Activated T-helper 1 cell treated with anti-CD3 and anti-CD28 coated beads, Interleukin-12 subunit alpha, Interleukin-12 subunit beta, Interleukin-2, Interleukin-4 antibody, amounts not matched to agents 30 ng/mL and 10 ng/mL and 1 ng/mL, durations not matched to agents 14 hours and 24 hours and 36 hours (primary cell): Measurements from ENCODE around the gene HMGCL. TPM values are rescaled to one million over a fixed set of nuclear protein-coding genes. Genes with fewer than 3 reads are reported as not detected.
"Not testable (repeated sequence)": the region's sequence is repeated elsewhere in the genome, so short reads cannot be mapped to it uniquely, and the experiment has no call there.

Source experiments
- DNase-seq: peaks from one replicate; pipeline ENCODE4 v3.0.0; 2021; ENCODE audit warnings: low spot score
- H3K27ac Mint-ChIP-seq: one replicate; pipeline ENCODE4 v1.8.0; 2021; ENCODE audit warnings: mild to moderate bottlenecking, mixed read lengths
- H3K27me3 Mint-ChIP-seq: one replicate; pipeline ENCODE4 v1.8.0; 2022; ENCODE audit warnings: mild to moderate bottlenecking, moderate library complexity, mixed read lengths; ENCODE audit not compliant: insufficient read depth
- H3K36me3 Mint-ChIP-seq: one replicate; pipeline ENCODE4 v1.8.0; 2021; ENCODE audit warnings: low read depth, mixed read lengths
- H3K4me1 Mint-ChIP-seq: one replicate; pipeline ENCODE4 v1.8.0; 2021; ENCODE audit warnings: low read depth, mixed read lengths
- H3K4me3 Mint-ChIP-seq: one replicate; pipeline ENCODE4 v1.8.0; 2021; ENCODE audit warnings: mild to moderate bottlenecking, moderate library complexity, mixed read lengths
- H3K9me3 Mint-ChIP-seq: one replicate; pipeline ENCODE4 v1.8.0; 2021; ENCODE audit warnings: mixed read lengths
- intact Hi-C: fragments of 100-400 bp; cut with micrococcal nuclease; formaldehyde crosslinking; loops from one replicate; pipeline ENCODE4 v1.15.1; 2024
- total RNA-seq: library from RNA; stranded (reverse); gene quantifications from 2 replicates; pipeline ENCODE4 v1.2.3, GENCODE V29; 2022

Gene HMGCL
- total RNA-seq, 1 donor from 2014 or later, result 19.9 TPM

DNA sequence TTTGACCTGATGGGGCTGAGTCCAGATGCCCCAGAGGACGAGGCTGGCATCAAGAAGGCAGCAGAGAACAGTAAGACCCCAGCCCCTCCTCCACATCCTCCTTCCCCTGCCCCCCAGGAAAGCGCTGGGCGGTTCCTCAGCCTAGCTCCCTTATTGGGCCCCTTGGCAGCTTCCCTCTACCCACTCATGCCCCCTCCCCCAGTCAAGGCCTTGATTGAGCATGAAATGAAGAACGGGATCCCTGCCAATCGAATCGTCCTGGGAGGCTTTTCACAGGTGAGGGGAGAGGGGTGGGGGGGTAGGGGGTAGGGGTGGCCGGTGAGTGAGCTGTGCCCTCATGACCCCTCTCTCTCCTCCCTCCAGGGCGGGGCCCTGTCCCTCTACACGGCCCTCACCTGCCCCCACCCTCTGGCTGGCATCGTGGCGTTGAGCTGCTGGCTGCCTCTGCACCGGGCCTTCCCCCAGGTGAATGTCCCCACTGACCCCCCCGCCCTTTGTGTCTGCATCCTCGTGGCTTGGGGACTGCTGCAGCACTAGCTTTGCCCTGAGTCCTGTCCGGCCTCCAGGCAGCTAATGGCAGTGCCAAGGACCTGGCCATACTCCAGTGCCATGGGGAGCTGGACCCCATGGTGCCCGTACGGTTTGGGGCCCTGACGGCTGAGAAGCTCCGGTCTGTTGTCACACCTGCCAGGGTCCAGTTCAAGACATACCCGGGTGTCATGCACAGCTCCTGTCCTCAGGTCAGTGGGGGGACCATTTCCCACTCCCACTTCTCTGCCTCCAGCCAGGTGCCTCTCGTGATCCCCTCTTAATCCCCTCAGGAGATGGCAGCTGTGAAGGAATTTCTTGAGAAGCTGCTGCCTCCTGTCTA lies 31.1 kb downstream of the HMGCL start:
- Mint-ChIP-seq H3K27me3 (no peaks in the 10 kb centered on the region), H3K27ac (no peak overlapping the region)
- intact Hi-C loops, result no loop called here

DNA sequence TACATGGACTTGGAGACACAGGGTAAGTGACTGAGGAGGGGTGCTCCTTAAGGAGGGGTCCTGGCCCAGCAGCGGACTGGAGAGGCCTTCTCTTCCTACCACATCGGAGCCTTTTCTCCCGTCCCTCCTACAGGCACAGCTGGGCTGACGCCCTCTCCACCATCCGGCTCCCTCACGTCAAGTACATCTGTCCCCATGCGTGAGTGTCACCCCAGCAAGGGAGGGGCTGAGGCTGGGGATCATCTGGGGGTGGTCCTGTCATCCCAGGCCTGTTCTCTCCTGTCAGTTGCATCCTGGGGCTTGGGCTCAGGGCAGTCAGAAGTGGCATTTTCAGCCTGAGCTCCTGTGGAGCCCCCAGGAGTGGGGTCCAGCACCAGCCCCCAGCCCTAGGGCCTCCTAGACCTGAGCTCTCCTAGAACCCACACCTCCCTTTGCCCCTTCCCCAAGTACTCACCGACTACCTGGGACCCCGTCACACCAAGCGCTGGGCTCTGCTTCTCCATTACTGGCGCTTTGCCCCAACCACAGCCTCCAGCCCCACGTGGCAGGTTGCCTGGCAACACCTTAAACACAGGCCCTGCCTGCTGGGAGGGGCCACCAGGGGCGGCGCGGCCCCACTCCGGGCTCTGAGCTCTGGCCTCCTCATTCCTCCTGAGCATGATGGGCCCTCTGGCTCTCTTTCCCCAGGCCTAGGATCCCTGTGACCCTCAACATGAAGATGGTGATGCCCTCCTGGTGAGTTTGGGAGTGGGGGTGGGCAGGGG lies 32.0 kb downstream of the HMGCL start:
- peaks cover 19% of the 10 kb centered on the region for H3K36me3 Mint-ChIP-seq
- peak overlapping the region; percentile 18 for H3K27ac Mint-ChIP-seq
- no peak for DNase-seq
- no peaks in the 10 kb centered on the region for H3K27me3 Mint-ChIP-seq
- intact Hi-C loops, result no loop called here
- peaks cover 16% of the 10 kb centered on the region for H3K4me1 Mint-ChIP-seq
- no peaks in the 10 kb centered on the region for H3K9me3 Mint-ChIP-seq
- H3K4me3 Mint-ChIP-seq, result peak overlapping the region; percentile 45

More for the DNA sequence above, 31.1 kb downstream of the HMGCL start:
- Mint-ChIP-seq H3K36me3 (peaks cover 19% of the 10 kb centered on the region), H3K4me3 (peak overlapping the region; percentile 11), H3K4me1 (peaks cover 16% of the 10 kb centered on the region), H3K9me3 (no peaks in the 10 kb centered on the region)
- DNase-seq, result no peak

DNA sequence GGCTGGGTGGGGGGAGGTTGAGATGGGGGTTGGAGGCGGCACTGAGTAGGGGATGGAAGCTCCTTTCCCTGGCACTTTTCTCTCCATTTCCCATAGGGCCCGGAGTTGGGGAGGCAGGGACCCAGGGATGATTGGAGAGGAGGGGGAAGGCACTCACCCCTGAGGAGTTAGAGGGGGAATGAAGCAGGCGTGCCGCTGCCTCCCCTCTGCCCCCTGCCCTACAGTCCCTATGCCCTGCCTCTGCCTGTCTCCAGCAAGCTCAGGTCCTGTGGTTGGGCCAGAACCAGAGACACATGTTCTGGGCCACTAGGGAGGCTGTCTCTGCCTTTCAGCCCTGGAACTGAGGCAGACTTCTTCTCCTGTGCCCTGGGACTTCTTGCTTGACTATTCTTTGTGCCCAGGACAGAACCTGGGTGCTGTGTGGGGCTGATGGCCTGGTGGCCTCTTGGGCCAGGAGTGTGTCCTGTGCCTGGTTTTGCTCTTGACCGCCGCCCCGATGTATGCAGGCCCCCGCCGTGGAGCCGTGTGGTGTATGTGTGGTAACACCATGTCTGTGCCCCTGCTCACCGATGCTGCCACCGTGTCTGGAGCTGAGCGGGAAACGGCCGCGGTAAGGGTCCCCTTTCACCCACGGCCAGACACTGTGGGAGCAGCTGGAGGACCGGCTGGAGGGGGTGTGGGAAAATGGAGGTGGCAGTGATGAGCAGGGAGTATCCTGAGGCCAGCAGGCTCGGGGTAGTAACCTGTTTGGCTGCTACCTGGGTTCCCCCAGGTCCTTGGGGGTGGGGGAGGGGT lies 32.9 kb downstream of the HMGCL start:
- H3K27me3 Mint-ChIP-seq, result no peaks in the 10 kb centered on the region
- DNase-seq, result no peak
- H3K4me3 Mint-ChIP-seq, result peak overlapping the region; percentile 100
- H3K36me3 Mint-ChIP-seq, result peaks cover 28% of the 10 kb centered on the region
- intact Hi-C loops, result no loop called here
- no peaks in the 10 kb centered on the region for H3K9me3 Mint-ChIP-seq
- H3K27ac Mint-ChIP-seq, result peak overlapping the region; percentile 94
- peaks cover 16% of the 10 kb centered on the region for H3K4me1 Mint-ChIP-seq

DNA sequence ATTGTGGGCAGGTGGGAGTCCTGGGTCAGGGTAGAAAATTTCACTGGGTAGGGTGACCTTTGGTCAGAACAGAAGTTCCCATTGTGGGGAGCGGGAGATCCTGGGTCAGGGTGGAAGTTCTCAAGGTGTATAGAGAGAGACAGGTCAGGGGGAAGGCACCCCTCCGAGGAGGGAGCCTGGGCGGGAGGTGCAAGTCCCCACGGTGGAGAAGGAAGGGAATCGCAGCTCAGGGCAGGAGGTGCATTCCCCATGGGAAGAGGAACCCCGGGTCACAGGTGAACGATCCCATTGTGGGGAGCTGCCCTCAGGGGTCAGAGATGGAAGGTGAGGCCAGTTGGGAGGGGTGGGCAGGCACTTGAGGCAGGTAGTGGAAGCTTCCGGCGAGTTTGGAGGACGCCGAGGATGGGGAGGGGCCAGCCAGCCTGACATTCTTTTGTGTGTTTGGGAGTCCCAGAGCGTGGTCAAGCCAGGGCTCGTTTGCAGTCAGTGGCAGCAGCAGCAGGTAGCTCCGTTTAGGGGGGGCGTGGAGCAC lies 33.6 kb downstream of the HMGCL start:
- H3K4me1 Mint-ChIP-seq, result peaks cover 16% of the 10 kb centered on the region
- DNase-seq, result no peak
- peak overlapping the region; percentile 100 for H3K4me3 Mint-ChIP-seq
- intact Hi-C loops, result loop anchor here (1.0 to 2.0 kb wide), 3 partner anchors 9 to 19 kb away; partner anchors contain the start of genes GALE and PITHD1
- no peaks in the 10 kb centered on the region for H3K27me3 Mint-ChIP-seq
- H3K27ac Mint-ChIP-seq, result peak overlapping the region; percentile 94
- H3K9me3 Mint-ChIP-seq, result no peaks in the 10 kb centered on the region
- peaks cover 31% of the 10 kb centered on the region for H3K36me3 Mint-ChIP-seq

DNA sequence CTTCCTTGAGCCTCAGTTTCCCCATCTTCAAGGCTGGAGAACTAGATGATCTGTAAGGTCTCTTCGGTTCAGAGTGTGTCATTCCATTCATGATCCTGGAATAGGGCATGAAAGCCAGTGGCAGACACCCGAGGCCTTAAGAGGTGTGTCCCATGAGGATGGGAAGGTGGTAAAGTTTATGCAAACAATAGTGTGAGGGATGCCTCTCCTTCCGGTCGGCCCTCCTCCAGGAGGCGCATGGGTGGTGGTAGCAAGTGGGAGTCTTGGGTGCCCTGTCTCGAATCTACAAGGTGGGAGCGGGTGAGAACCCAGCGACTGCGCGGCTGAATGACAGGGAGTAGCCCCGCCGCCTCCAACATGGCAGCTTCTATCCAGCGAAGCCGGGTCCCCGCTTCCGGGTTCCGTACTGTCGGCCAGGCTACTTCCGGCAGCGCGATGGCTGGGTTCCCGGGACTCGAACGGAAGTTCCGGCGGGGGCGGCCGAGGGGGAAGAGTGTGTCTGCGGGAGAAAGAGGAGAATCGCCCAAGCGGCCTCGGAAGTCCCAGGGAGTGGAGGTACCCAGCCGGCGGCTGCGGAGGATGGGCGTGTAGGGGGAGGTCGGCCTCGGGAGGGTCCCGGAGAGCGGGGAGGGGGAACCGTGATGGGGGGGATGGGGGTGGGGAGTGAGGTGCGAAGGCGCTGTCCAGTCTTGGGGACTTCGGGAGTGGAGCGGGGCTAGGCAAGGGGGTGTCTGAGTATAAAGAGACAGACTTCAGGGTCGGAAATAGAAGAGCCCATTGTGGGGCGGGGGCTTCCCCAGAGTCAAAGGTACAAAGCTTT lies 34.3 kb downstream of the HMGCL start, which contains the start of gene LYPLA2:
Gene LYPLA2 (plus strand): TSS at position 450 of the 820 bp plus-strand sequence. CDS start 1,538 bp downstream, outside the sequence.
- H3K9me3 Mint-ChIP-seq, result no peaks in the 10 kb centered on the region
- H3K36me3 Mint-ChIP-seq, result peaks cover 35% of the 10 kb centered on the region
- DNase-seq, result peak; percentile 85
- intact Hi-C loops, result loop anchor here (1.0 to 2.0 kb wide), 3 partner anchors 9 to 18 kb away; partner anchors contain the start of genes GALE and PITHD1
- no peaks in the 10 kb centered on the region for H3K27me3 Mint-ChIP-seq
- H3K4me3 Mint-ChIP-seq, result peak within 1 kb of the TSS; percentile 100
- H3K4me1 Mint-ChIP-seq, result peaks cover 16% of the 10 kb centered on the region
- H3K27ac Mint-ChIP-seq, result peak within 1 kb of the TSS; percentile 94

DNA sequence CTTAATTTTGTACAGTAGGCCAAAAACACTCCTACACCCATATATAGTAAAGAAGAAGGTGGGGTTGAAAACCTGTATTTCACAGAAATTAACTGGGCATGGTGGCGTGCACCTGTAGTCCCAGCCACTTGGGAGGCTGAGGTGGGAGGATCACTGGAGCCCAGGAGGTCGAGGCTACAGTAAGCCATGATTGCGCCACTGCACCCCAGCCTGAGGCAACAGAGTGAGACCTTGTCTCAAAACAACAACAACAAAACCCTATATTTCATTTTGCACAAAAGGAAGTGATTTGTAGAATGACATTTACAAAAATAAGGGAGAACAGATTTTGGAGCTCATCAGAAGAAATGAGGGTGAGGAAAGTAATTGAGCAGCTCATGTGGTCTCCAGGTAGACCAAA lies 36.5 kb downstream of the HMGCL start:
- intact Hi-C loops, result no loop called here
- Mint-ChIP-seq H3K27ac (no peak overlapping the region), H3K4me1 (peaks cover 16% of the 10 kb centered on the region), H3K4me3 (peak overlapping the region; percentile 42), H3K36me3 (peaks cover 45% of the 10 kb centered on the region), H3K27me3 (no peaks in the 10 kb centered on the region), H3K9me3 (no peaks in the 10 kb centered on the region)
- no peak for DNase-seq

DNA sequence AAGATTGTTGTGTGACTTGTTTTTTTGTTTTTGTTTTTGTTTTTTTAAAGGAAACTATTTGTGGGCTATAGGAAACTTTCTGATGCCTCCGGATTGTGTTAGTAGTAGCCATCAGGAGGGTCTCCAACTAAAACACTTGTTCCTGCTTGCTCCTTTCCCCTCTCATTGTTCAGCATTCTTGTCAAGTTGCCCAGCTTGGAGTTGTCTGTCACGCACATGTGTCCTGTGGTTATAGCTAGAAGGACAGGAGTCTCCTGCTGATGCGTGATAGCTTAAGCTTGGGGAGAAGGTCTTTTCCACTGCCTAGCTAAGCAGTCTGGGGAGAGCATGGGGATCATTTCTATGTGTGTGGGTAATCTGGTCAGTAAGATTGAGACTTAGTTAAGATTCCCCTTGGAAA lies 37.5 kb downstream of the HMGCL start:
- Mint-ChIP-seq H3K36me3 (peaks cover 45% of the 10 kb centered on the region), H3K27ac (no peak overlapping the region)

DNA sequence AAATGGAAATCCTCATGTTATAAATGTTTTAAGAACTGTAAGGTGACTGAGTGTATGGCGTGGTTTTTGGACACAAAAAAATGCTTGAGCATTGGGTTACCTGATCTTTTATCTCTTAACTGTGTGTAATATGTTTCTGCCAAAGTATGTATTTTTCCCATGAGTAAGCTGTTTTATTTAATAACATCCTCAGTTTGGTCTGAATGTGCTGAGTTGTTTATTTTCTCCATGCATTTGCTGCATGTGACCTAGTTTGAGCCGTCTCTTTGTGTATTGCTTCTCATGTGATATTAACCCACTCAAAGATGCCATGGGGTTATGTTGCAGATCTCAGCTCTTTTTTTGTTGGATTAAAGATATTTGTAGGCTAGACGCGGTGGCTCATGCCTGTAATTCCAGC lies 40.4 kb downstream of the HMGCL start:
- H3K4me3 Mint-ChIP-seq, result no peak overlapping the region
- no peaks in the 10 kb centered on the region for H3K27me3 Mint-ChIP-seq
- peaks cover 50% of the 10 kb centered on the region for H3K36me3 Mint-ChIP-seq
- intact Hi-C loops, result no loop called here
- no peak overlapping the region for H3K27ac Mint-ChIP-seq
- no peak for DNase-seq
- no peaks in the 10 kb centered on the region for H3K9me3 Mint-ChIP-seq
- peaks cover 11% of the 10 kb centered on the region for H3K4me1 Mint-ChIP-seq

More for the DNA sequence above, 37.5 kb downstream of the HMGCL start:
- no peak overlapping the region for H3K4me3 Mint-ChIP-seq
- H3K4me1 Mint-ChIP-seq, result peaks cover 16% of the 10 kb centered on the region
- no peaks in the 10 kb centered on the region for H3K9me3 Mint-ChIP-seq
- no peak for DNase-seq
- no peaks in the 10 kb centered on the region for H3K27me3 Mint-ChIP-seq
- intact Hi-C loops, result no loop called here

DNA sequence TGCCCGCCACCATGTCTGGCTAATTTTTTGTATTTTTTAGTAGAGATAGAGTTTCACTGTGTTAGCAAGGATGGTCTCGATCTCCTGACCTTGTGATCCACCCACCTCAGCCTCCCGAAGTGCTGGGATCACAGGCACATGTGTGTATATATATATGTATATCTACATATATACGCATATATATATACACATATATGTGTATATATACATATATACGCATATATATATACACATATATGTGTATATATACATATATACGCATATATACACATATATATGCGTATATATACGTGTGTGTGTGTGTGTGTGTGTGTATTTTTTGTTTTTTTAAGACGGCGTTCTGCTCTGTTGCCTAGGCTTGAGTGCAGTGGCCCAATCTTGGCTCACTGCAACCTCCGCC lies 42.1 kb downstream of the HMGCL start:
- DNase-seq, H3K4me3 Mint-ChIP-seq, H3K9me3 Mint-ChIP-seq, H3K27ac Mint-ChIP-seq, H3K27me3 Mint-ChIP-seq, intact Hi-C loops: not testable (repeated sequence)
- H3K36me3 Mint-ChIP-seq, result peaks cover 52% of the 10 kb centered on the region
- peaks cover 23% of the 10 kb centered on the region for H3K4me1 Mint-ChIP-seq

DNA sequence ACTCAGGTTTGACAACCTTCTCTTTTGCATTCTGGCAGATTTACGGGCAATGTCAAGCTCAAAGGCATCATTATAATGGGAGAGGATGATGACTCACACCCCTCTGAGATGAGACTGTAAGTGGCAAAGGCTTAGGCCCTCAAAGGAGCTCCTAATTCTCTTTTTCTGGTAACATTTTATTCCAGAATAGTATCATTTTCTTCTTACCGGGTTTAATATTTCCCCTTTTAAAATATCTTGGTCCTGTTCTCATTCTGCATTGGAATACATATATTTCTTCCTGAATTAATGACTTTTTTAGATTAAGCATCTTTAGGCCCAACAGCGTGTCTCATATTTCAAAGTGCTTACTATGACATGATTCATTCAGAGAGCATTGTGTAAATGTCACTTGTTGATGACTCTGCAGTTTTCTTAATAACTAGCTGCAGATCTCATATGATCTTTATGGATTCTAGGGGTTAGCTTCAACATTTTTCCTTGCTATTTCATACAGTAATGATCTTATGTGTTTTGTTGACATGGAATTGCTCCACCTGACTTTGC lies 45.3 kb downstream of the HMGCL start:
- intact Hi-C loops, result loop anchor here (5.0 to 10.0 kb wide), 2 partner anchors 38 to 435 kb away; partner anchors contain the start of genes ELOA and HNRNPR
- DNase-seq, result no peak
- peak overlapping the region; percentile 69 for H3K27ac Mint-ChIP-seq
- H3K36me3 Mint-ChIP-seq, result peaks cover 22% of the 10 kb centered on the region
- H3K4me1 Mint-ChIP-seq, result peaks cover 29% of the 10 kb centered on the region
- no peaks in the 10 kb centered on the region for H3K27me3 Mint-ChIP-seq
- H3K4me3 Mint-ChIP-seq, result peak overlapping the region; percentile 95
- no peaks in the 10 kb centered on the region for H3K9me3 Mint-ChIP-seq
